ENCODE measurements around the gene LCOR.

- TF ChIP-seq, protein P1, sequence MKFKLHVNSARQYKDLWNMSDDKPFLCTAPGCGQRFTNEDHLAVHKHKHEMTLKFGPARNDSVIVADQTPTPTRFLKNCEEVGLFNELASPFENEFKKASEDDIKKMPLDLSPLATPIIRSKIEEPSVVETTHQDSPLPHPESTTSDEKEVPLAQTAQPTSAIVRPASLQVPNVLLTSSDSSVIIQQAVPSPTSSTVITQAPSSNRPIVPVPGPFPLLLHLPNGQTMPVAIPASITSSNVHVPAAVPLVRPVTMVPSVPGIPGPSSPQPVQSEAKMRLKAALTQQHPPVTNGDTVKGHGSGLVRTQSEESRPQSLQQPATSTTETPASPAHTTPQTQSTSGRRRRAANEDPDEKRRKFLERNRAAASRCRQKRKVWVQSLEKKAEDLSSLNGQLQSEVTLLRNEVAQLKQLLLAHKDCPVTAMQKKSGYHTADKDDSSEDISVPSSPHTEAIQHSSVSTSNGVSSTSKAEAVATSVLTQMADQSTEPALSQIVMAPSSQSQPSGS (CRISPR knock-in tag; IDR thresholded peaks at IDR 0.05): no peak
- TF ChIP-seq ZBTB21 (CRISPR knock-in tag; IDR thresholded peaks at IDR 0.05): no peak
- TF ChIP-seq FOXM1 (CRISPR knock-in tag; IDR thresholded peaks at IDR 0.05): no peak
- TF ChIP-seq, protein P2, sequence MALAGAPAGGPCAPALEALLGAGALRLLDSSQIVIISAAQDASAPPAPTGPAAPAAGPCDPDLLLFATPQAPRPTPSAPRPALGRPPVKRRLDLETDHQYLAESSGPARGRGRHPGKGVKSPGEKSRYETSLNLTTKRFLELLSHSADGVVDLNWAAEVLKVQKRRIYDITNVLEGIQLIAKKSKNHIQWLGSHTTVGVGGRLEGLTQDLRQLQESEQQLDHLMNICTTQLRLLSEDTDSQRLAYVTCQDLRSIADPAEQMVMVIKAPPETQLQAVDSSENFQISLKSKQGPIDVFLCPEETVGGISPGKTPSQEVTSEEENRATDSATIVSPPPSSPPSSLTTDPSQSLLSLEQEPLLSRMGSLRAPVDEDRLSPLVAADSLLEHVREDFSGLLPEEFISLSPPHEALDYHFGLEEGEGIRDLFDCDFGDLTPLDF (CRISPR knock-in tag; IDR thresholded peaks at IDR 0.05): no peak
- no peak for TF ChIP-seq ZNF549 (CRISPR knock-in tag; IDR thresholded peaks at IDR 0.05)
- no peak for TF ChIP-seq FOXP1 (IDR thresholded peaks at IDR 0.05)
- no peak for TF ChIP-seq FOXP1 (CRISPR knock-in tag; IDR thresholded peaks at IDR 0.05)
- TF ChIP-seq POLR2A (IDR thresholded peaks at IDR 0.05; ENCODE audit: insufficient read depth in 1 of 2, low read depth in 2 of 2, low read length in 2 of 2): no peak
- no peak for TF ChIP-seq SUZ12 (IDR thresholded peaks at IDR 0.05; ENCODE audit: low read depth, low read length)
- TF ChIP-seq KLF9 (CRISPR knock-in tag; IDR thresholded peaks at IDR 0.05; ENCODE audit: low read depth): no peak
- no peak for TF ChIP-seq CTCF (CRISPR knock-in tag; IDR thresholded peaks at IDR 0.05)
- no peak for TF ChIP-seq EHMT2 (IDR thresholded peaks at IDR 0.05; ENCODE audit: borderline replicate concordance, low read depth, low read length)
- TF ChIP-seq ZBTB8A (CRISPR knock-in tag; IDR thresholded peaks at IDR 0.05; ENCODE audit: borderline replicate concordance, low read depth): no peak
These were observed 163.8 kb downstream of the LCOR start for GRCh38 chr10:96995851-96996250.
